Endothelial cell of umbilical vein (primary cell): ENCODE results near the gene PHF1.
"Not testable (repeated sequence)": the region's sequence is repeated elsewhere in the genome, so short reads cannot be mapped to it uniquely, and the experiment has no call there.

ENCODE experiments used
- CTCF ChIP-seq, 2 donors: IDR thresholded peaks; 1 replicate in 1 of 2; 2 replicates in 1 of 2; pipeline ENCODE4 v1.5.1; 2011; ENCODE audit warnings: low read length in 2 of 2, mild to moderate bottlenecking in 2 of 2, moderate library complexity in 2 of 2, control low read depth in 1 of 2, inconsistent platforms in 1 of 2, low read depth in 1 of 2; ENCODE audit not compliant: insufficient read depth in 1 of 2; ENCODE audit errors: extremely low read depth in 1 of 2
- EZH2 ChIP-seq: IDR thresholded peaks from 2 replicates; pipeline ENCODE4 v1.6.1; 2012; ENCODE audit warnings: borderline replicate concordance, low read depth, mild to moderate bottlenecking, moderate library complexity, low read length, inconsistent platforms; ENCODE audit not compliant: severe bottlenecking
- FOS ChIP-seq: IDR thresholded peaks from 2 replicates; pipeline ENCODE4 v1.6.1; 2011; ENCODE audit warnings: mild to moderate bottlenecking, low read length, moderate library complexity, borderline replicate concordance; ENCODE audit not compliant: insufficient read depth
- GATA2 ChIP-seq: IDR thresholded peaks from 2 replicates; pipeline ENCODE4 v1.7.0; 2011; ENCODE audit warnings: low read depth, mild to moderate bottlenecking, moderate library complexity, mixed read lengths, low read length; ENCODE audit not compliant: insufficient read length, insufficient read depth
- JUN ChIP-seq: IDR thresholded peaks from 2 replicates; pipeline ENCODE4 v1.6.1; 2011; ENCODE audit warnings: borderline replicate concordance, low read depth; ENCODE audit not compliant: insufficient read length, insufficient read depth
- MAX ChIP-seq: IDR thresholded peaks from 2 replicates; pipeline ENCODE4 v1.6.1; 2011; ENCODE audit not compliant: insufficient read depth, insufficient read length
- MYC ChIP-seq: IDR thresholded peaks from one replicate; pipeline ENCODE4 v1.6.1; 2011; ENCODE audit warnings: mild to moderate bottlenecking, low read depth, low read length
- POLR2A ChIP-seq: IDR thresholded peaks from 2 replicates; pipeline ENCODE4 v1.6.1; 2012; ENCODE audit warnings: low read depth, mild to moderate bottlenecking, control low read depth, low read length
- POLR2AphosphoS5 ChIP-seq: IDR thresholded peaks from 2 replicates; pipeline ENCODE4 v1.6.1; 2012; ENCODE audit warnings: low read depth, mild to moderate bottlenecking, control low read depth, low read length, moderate library complexity; ENCODE audit not compliant: insufficient read depth

GRCh38 chr6:33399881-33400280, 10.9 kb upstream of the PHF1 start:
- TF ChIP-seq CTCF (IDR thresholded peaks at IDR 0.05; ENCODE audit: extremely low read depth in 1 of 2, insufficient read depth in 1 of 2, low read depth in 1 of 2, low read length in 2 of 2); POLR2A; MAX; JUN; POLR2AphosphoS5; MYC; EZH2; GATA2; FOS: not testable (repeated sequence)
